B cell (primary cell): Measurements from ENCODE around the gene PARP16. TPM values are rescaled to one million over a fixed set of nuclear protein-coding genes. Genes with fewer than 3 reads are reported as not detected.

Source experiments
- ATAC-seq: fragments of 200-7000 bp; cut with Tn5 transposase; one replicate; pipeline ENCODE4 v1.10.0; 2021; ENCODE audit warnings: low read depth, mild to moderate bottlenecking, moderate number of reproducible peaks, moderate library complexity
- CTCF ChIA-PET: fragments of 350-600 bp; sonication (Branson Sonifier 250); formaldehyde crosslinking; loops from one replicate; lab custom pipeline; 2021; ENCODE audit warnings: antibody characterized with exemption, inconsistent platforms; lab: Charles Lee
- POLR2A ChIA-PET: fragments of 350-600 bp; sonication (Branson Sonifier 250); formaldehyde crosslinking; loops from one replicate; lab custom pipeline; 2021; ENCODE audit warnings: antibody characterized with exemption; lab: Charles Lee
- DNase-seq: peaks from one replicate; pipeline ENCODE4 v3.0.0; 2013
- H2AFZ ChIP-seq: 2 replicates; pipeline ENCODE4 v1.6.1; 2012; ENCODE audit warnings: mild to moderate bottlenecking, low read depth, low read length; ENCODE audit not compliant: insufficient read depth, poor library complexity, severe bottlenecking
- H3K27ac ChIP-seq, 2 donors: 1 replicate in 1 of 2; 2 replicates in 1 of 2; pipeline ENCODE4 v1.5.1; 2012 to 2013; ENCODE audit warnings: low read length in 2 of 2, mild to moderate bottlenecking in 2 of 2, moderate library complexity in 1 of 2
- H3K27me3 ChIP-seq, 4 experiments: fragments of 200-600 bp in 1 of 4; sonication (generic) in 1 of 4; replicated peaks in 1 of 4; 1 replicate in 2 of 4; 2 replicates in 2 of 4; pipeline versions ENCODE4 v1.6.1 to v1.7.0; 2013 to 2016; ENCODE audit warnings: low read length in 3 of 4, mild to moderate bottlenecking in 2 of 4, mixed read lengths in 1 of 4, moderate library complexity in 1 of 4; ENCODE audit not compliant: insufficient read depth in 4 of 4, control insufficient read depth in 3 of 4; ENCODE audit errors: control extremely low read depth in 1 of 4
- H3K36me3 ChIP-seq, 2 experiments: replicated peaks in 1 of 2; 1 replicate in 1 of 2; 2 replicates in 1 of 2; pipeline versions ENCODE4 v1.6.1 to v1.7.1; 2013; ENCODE audit warnings: low read length in 1 of 2; ENCODE audit not compliant: insufficient read depth in 2 of 2, control insufficient read depth in 1 of 2; ENCODE audit errors: control extremely low read depth in 1 of 2, extremely low read depth in 1 of 2
- H3K4me1 ChIP-seq, 2 donors: fragments of 200-600 bp in 1 of 2; sonication (generic) in 1 of 2; 1 replicate in 1 of 2; 2 replicates in 1 of 2; pipeline versions ENCODE4 v1.5.1 to v1.6.1; 2013 to 2017; ENCODE audit warnings: low read length in 2 of 2; ENCODE audit not compliant: control insufficient read depth in 2 of 2, insufficient read depth in 2 of 2
- H3K4me2 ChIP-seq: replicated peaks from 2 replicates; pipeline ENCODE3; 2012; ENCODE audit warnings: mild to moderate bottlenecking, low read depth, low read length; ENCODE audit not compliant: poor library complexity, severe bottlenecking
- H3K4me3 ChIP-seq, 5 experiments: fragments of 200-600 bp in 1 of 5; sonication (generic) in 1 of 5; 1 replicate in 3 of 5; 2 replicates in 2 of 5; pipeline versions ENCODE4 v1.5.1 to v1.7.0; 2011 to 2016; ENCODE audit warnings: low read length in 4 of 5, mild to moderate bottlenecking in 4 of 5, low read depth in 2 of 5, control low read depth in 1 of 5, moderate library complexity in 1 of 5; ENCODE audit not compliant: insufficient read depth in 1 of 5; ENCODE audit errors: control extremely low read depth in 1 of 5, extremely low read depth in 1 of 5
- H3K79me2 ChIP-seq: fragments of 200-600 bp; sonication (generic); one replicate; pipeline ENCODE4 v1.6.0; 2016; ENCODE audit warnings: low read length; ENCODE audit not compliant: control insufficient read depth, insufficient read depth
- H3K9ac ChIP-seq: fragments of 200-600 bp; sonication (generic); 2 replicates; pipeline ENCODE4 v1.6.1; 2017; ENCODE audit warnings: mild to moderate bottlenecking, low read length, moderate library complexity
- H3K9me3 ChIP-seq, 3 donors: one replicate each; pipeline versions ENCODE4 v1.6.1 to v1.7.1; 2013; ENCODE audit warnings: low read length in 2 of 3; ENCODE audit not compliant: control insufficient read depth in 2 of 3, insufficient read depth in 1 of 3; ENCODE audit errors: control extremely low read depth in 1 of 3
- H4K20me1 ChIP-seq: 2 replicates; pipeline ENCODE4 v1.6.0; 2012; ENCODE audit warnings: mild to moderate bottlenecking, low read length; ENCODE audit not compliant: insufficient read depth, control insufficient read depth, poor library complexity, severe bottlenecking
- H3K27ac Mint-ChIP-seq: one replicate; pipeline ENCODE4 v1.8.0; 2021; ENCODE audit warnings: mixed read lengths
- H3K27me3 Mint-ChIP-seq: one replicate; pipeline ENCODE4 v1.8.0; 2021; ENCODE audit warnings: mixed read lengths
- H3K4me1 Mint-ChIP-seq: one replicate; pipeline ENCODE4 v1.8.0; 2021; ENCODE audit warnings: mixed read lengths
- H3K4me3 Mint-ChIP-seq: one replicate; pipeline ENCODE4 v1.8.0; 2021; ENCODE audit warnings: mixed read lengths
- H3K9me3 Mint-ChIP-seq: one replicate; pipeline ENCODE4 v1.8.0; 2022; ENCODE audit warnings: mixed read lengths; ENCODE audit not compliant: insufficient read depth
- CTCF ChIP-seq: fragments of 200-600 bp; IDR thresholded peaks from one replicate; pipeline ENCODE4 v1.8.0; 2022; ENCODE audit warnings: antibody characterized with exemption, mild to moderate bottlenecking
- EZH2 ChIP-seq: IDR thresholded peaks from 2 replicates; pipeline ENCODE4 v1.6.1; 2012; ENCODE audit warnings: borderline replicate concordance, low read depth, mild to moderate bottlenecking, moderate library complexity, low read length; ENCODE audit not compliant: insufficient read depth, poor library complexity, severe bottlenecking
- WGBS: methylation state at CpG from one replicate; pipeline ENCODE4 v1.1.5; 2013; ENCODE audit warnings: missing lambda C conversion rate; ENCODE audit not compliant: insufficient coverage; 5-methylcytosine and 5-hydroxymethylcytosine counted together
- intact Hi-C: fragments of 100-400 bp; cut with micrococcal nuclease; formaldehyde crosslinking; loops from one replicate; pipeline ENCODE4 v1.10.0; 2022
- polyA plus RNA-seq: library from polyadenylated mRNA; depleted of rRNA; stranded (reverse); fragments of >200 nt; gene quantifications from 2 replicates; pipeline ENCODE4 v1.2.3, GENCODE V29; 2012
- total RNA-seq, 2 donors: library from RNA; stranded (reverse); fragments of 120-200 nt in 1 of 2; gene quantifications; 1 replicate in 1 of 2; 2 replicates in 1 of 2; pipeline versions ENCODE4 v1.2.3 to v1.2.4, GENCODE V29; 2013 to 2022

PARP16 gene
- total and polyA plus RNA-seq, 2 donors (not counting 1 experiment from before 2014, with no cell fraction given), result 18.2 to 19.1 TPM

- peak overlapping the region; percentile 67 to 89 (median 84) for H3K4me3 ChIP-seq
- peak; percentile 11 for ATAC-seq
Observed at GRCh38 chr15:65286069-65286703, 497 bp downstream of the PARP16 start.

More at GRCh38 chr15:65286069-65286703, 497 bp downstream of the PARP16 start:
- H3K79me2 ChIP-seq, result peaks cover 34% of the 10 kb centered on the region
- 1% methylated on average over 52 of the region's 52 CpGs for WGBS
- intact Hi-C loops, result loop anchor here (1.0 to 5.0 kb wide), 4 partner anchors 18 to 1124 kb away; partner anchors contain the start of genes CLPX, PPIB and RNU5B-1
- Mint-ChIP-seq H3K4me3 (peak overlapping the region; percentile 89), H3K4me1 (peaks cover 37% of the 10 kb centered on the region), H3K27ac (peak overlapping the region; percentile 89), H3K27me3 (no peaks in the 10 kb centered on the region), H3K9me3 (no peaks in the 10 kb centered on the region)
- TF ChIP-seq CTCF, result no peak
- TF ChIP-seq EZH2, result no peak
- DNase-seq, result no peak
- no peaks in the 10 kb centered on the region for H3K36me3 ChIP-seq
- H3K9ac ChIP-seq, result peak overlapping the region; percentile 87
- no peaks in the 10 kb centered on the region for H3K27me3 ChIP-seq
- H3K4me2 ChIP-seq, result peak overlapping the region; percentile 90
- H4K20me1 ChIP-seq, result no peaks in the 10 kb centered on the region
- peak overlapping the region; percentile 99 for H2AFZ ChIP-seq
- H3K27ac ChIP-seq, result peak overlapping the region; percentile 70 to 91
- ChIA-PET CTCF (interaction anchor here (0.6 to 3.1 kb wide), 14 partner anchors 8 to 297 kb away, joined by 3 to 25 read pairs (median 4); partner anchors contain the start of genes CLPX, RNU5A-1, RNU5B-1 and SPG21), POLR2A (interaction anchor here (0.5 to 3.1 kb wide), 12 partner anchors 9 to 1125 kb away, joined by 3 to 34 read pairs (median 7); partner anchors contain the start of genes CLPX, PDCD7, RNU5A-1 and RNU5B-1)
- no peaks in the 10 kb centered on the region for H3K9me3 ChIP-seq
- H3K4me1 ChIP-seq, result peaks cover 18 to 19% of the 10 kb centered on the region in 2 donors
